AG20443 (cell line): ENCODE measurements around the gene TAF9B.
"Not testable (repeated sequence)": the region's sequence is repeated elsewhere in the genome, so short reads cannot be mapped to it uniquely, and the experiment has no call there.

Experiments used
- DNase-seq: peaks from one replicate; pipeline ENCODE4 v3.0.0; 2012; ENCODE audit warnings: low spot score, mixed read lengths

TAF9B gene

DNA sequence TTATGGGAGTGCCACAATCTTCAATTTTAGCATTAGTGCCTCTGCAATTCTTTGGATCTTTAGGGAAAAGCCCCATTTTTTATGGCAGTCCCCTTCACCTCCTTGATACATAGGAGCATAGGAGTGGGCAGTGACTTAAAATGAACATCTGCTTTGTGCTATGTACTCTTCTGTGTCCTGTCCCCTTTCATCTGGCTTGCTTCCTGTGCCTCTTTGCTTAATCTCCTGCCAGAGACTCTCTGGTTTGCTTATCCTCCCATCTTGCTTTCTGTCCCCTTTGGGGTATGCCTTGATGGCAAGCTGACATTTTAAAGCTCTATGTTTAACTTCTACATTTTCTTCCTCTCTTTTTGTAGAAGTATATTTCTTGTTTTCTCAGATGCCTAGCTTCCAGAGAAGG is 23.1 kb downstream of the TAF9B start:
- DNase-seq: no peak

- no peak for DNase-seq
Observed at GRCh38 chrX:78111140-78111931, 28.1 kb downstream of the TAF9B start.

- no peak for DNase-seq
Observed at GRCh38 chrX:78109458-78109857, 30.0 kb downstream of the TAF9B start.

DNA sequence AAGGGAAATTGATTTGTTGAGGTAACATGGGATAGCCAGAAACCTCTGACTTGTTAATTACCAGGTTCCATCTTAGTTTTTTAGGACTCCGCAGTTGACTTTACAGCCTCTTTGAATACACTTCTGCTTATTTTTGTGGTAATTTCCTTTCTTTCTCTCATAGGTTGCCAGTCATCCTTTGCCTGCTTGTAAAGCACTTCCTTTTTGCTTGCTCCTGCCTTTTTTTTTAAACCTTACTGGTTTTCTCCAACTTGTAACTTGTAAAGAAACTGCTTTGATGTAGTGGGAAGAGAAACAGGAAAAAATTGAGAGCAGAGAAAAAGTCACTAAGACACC is 32.8 kb downstream of the TAF9B start:
- DNase-seq: no peak

GRCh38 chrX:78105944-78106650 is 33.4 kb downstream of the TAF9B start:
- DNase-seq: no peak

- peak; percentile 53 for DNase-seq
Observed at GRCh38 chrX:78104447-78105176, 34.8 kb downstream of the TAF9B start.

DNA sequence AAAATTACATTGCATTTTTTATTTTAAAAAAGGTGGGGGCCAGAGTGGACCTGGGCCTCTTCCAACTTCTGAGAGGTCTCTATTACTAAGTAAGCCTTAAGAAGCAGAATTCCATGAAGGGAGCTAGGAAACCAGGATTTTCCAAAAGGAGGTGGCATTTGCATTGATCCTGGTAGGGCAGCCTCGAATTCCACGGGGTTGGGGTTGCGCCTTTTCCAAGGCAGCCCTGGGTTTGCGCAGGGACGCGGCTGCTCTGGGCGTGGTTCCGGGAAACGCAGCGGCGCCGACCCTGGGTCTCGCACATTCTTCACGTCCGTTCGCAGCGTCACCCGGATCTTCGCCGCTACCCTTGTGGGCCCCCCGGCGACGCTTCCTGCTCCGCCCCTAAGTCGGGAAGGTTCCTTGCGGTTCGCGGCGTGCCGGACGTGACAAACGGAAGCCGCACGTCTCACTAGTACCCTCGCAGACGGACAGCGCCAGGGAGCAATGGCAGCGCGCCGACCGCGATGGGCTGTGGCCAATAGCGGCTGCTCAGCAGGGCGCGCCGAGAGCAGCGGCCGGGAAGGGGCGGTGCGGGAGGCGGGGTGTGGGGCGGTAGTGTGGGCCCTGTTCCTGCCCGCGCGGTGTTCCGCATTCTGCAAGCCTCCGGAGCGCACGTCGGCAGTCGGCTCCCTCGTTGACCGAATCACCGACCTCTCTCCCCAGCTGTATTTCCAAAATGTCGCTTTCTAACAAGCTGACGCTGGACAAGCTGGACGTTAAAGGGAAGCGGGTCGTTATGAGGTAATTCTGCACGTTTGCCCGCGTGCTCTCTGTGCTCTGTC is 35.6 kb downstream of the TAF9B start, which contains the start of gene PGK1:
Gene PGK1, plus strand, starts transcription at position 626 of the 824 bp plus-strand sequence. Its CDS starts 93 bp downstream, at position 719.
- peak; percentile 91 for DNase-seq

GRCh38 chrX:78103001-78103622 is 36.3 kb downstream of the TAF9B start:
- DNase-seq: no peak

DNA sequence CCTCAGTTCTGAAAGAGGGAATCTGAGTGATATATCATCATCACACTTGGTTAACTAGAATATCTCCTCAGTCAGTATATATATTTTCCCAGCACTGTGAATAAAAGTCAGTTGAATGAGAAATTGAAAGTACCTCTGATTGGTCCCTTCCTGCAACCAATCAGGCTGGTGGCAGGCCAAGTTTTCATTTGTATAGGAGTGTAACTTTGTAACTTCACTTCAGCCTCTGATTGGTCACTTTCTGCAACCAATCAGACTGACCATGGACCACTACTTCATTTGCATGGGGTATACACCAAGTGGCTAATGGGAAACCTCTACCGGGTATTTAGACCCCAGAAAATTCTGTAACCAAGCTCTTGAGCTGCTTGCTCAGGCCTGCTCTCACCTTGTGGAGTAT is 37.4 kb downstream of the TAF9B start:
- no peak for DNase-seq

- no peak for DNase-seq
Observed at GRCh38 chrX:78098108-78098507, 41.3 kb downstream of the TAF9B start.

DNA sequence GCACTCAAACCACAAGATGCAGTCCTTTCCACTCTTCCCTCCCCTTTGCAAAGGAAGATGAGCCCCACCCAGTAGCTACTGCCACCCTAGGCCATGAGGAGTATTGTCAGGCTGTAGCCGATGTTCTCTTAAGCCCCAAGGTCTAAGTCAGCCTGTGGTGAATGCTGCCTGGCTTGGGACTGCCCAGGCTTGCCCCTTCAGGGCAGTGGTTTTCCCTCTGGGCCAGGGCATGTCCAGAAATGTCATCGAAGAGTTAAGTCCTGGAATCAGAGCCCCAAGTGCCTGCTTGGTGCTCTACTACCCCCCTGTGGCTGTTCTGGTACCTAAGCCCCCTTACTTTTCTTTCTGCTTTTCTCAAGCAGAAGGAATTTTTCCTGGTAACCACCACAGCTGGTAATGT is 47.2 kb downstream of the TAF9B start:
- DNase-seq: peak; percentile 9

- DNase-seq: not testable (repeated sequence)
Observed at GRCh38 chrX:78081413-78081812, 58.0 kb downstream of the TAF9B start.
